Cerebellar nuclear complex (tissue), 1 donor: ENCODE data around the gene TASP1.
"Not testable (repeated sequence)": the region's sequence is repeated elsewhere in the genome, so short reads cannot be mapped to it uniquely, and the experiment has no call there.

Experiments
- DNase-seq, 2 experiments: peaks; one replicate each; lab custom pipeline; 2025; lab: John Stamatoyannopoulos, UW

The TASP1 gene

DNA sequence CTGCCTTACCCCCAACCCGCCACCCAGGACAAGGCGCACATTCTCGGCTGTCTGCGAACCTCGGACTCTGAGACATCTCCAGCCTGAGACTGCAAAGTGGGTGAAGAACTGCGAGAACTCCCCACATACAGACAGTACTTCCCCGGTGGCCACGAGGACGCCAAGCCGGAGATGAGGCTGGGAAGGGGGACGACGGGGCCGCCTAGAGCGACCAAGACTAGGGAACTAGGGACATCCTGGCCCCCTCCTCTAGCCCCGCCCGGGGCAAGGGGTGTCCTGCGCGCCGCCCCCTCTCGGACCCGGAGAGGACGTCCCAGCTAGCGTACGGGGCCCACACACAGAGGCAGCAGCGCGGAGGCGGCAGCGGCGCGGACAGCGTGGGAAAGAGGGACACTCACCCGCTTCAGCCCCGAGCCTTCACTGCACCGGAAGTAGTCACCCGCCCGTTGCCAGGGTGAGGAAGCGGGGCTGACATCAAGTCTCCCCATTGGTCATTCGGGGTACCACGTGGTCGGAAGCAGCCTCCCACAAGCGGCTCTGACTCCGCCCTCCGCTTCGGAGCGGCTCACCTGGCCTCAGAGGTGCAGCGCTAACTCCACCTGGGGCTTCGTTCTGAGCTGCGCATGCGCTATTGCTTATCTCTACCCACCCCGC lies at the start of gene TASP1:
TSS of gene TASP1 (minus strand) at position 437 of the 654 bp plus-strand sequence. CDS start 8,854 bp downstream, outside the sequence.
- peak; percentile 36 to 67 for DNase-seq

GRCh38 chr20:13687815-13688214 lies 49.1 kb upstream of the TASP1 start:
- DNase-seq = no peak

DNA sequence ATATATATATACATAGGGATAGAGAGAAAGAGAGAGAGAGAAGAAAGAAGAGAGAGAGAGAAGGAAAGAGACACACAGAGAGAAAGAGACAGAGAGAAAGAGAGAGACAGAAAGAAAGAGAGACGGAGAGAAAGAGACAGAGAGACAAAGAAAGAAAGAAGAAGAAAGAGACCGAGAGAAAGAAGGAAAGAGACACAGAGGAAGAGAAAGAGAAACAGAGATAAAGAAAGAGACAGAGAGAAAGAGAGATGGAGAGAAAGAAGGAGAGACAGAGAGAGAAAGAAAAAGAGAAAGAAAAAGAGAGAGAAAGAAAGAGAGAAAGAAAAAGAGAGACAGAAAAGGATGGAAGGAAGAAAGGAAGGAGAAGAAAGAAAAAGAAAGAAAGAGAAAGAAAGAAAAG lies 46.9 kb upstream of the TASP1 start:
- DNase-seq = no peak

DNA sequence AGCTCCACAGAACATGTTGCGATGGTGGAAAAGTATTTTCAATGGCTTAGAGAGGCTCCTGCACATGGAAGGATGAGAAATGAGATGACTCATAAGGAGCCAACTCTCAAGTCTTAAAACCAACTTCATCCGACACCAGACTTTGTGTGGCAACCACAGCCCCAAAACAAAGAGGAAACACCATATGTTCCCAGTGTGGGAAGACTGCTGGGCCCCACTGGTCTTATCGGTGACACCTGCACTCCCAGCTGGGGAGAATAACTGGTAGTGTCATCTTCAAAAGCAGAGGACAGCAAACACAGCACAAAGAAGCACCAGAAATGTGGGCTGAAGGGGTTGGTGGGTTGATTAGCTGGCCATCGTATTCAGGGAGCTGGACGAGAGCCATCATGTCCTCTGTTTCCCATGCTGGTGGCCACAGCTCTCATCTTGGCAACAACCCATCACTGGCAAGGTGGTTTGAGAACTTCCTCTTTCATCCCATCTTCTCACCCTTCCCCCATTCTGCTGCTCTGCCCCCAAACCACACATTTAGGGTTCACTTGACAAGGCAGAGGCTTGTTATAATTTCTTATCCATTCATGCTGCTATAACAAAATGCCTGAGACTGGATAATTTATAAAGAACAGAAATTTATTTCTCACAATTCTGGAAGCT lies 46.0 kb upstream of the TASP1 start:
- DNase-seq = no peak

- no peak for DNase-seq
Measured at GRCh38 chr20:13683833-13684232, 45.1 kb upstream of the TASP1 start.

DNA sequence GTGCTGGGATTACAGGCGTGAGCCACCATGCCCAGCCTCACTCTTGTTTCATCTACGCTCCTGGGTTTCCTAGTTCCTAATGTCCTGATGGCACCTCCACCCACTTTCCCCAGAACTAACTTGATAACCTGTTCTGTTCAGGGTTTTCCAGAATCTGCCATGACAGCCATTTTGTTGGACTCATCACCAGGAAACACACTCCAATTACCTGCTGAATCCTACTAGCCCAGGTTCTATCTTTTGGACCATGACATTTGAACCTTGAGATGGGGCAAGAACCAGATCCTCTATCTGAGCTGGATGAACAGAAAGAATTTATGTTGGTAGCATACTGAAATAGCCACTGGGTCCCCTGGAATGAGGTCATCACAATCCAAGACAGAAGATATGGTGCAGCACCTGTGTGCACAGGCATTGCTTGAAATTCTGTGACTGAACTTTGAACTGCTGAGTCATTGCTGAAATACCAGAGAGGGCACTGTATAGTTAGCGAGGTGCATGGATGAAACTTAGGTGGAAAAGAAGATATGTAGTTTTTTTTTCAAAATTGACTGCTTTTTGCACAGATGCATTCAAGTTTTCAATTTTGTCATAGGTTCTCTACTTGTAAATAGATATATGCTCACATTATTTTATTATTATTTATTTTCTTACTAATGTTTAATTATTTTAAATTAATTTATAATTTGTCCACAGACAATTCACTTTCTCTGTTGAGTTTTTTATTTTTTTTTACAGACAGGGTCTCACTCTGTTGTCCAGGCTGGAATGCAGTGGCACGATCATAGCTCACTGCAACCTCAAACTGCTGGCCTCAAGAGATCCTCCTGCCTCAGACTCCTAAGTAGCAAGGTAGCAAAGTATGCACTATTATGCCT lies 42.8 kb upstream of the TASP1 start:
- no peak for DNase-seq

GRCh38 chr20:13678944-13679343 lies 40.2 kb upstream of the TASP1 start:
- DNase-seq = no peak

DNA sequence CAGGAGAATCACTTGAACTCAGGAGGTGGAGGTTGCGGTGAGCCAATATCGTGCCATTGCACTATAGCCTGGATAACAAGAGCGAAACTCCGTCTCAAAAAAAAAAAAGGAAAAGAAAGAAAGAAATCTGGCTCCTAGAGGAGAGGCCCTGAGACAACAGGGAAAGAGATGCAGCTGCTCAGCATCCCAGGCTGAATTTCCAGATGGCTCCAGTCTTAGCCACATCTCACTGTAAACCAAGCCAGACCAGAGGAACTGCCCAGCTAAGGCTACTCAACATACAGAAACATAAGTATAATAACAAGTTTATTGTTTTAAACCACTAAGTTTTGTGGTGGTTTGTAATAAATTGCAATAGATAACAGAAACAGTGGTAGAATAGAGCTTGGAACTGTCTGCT lies 38.5 kb upstream of the TASP1 start:
- DNase-seq = no peak

GRCh38 chr20:13676682-13677081 lies 38.0 kb upstream of the TASP1 start:
- DNase-seq = no peak

DNA sequence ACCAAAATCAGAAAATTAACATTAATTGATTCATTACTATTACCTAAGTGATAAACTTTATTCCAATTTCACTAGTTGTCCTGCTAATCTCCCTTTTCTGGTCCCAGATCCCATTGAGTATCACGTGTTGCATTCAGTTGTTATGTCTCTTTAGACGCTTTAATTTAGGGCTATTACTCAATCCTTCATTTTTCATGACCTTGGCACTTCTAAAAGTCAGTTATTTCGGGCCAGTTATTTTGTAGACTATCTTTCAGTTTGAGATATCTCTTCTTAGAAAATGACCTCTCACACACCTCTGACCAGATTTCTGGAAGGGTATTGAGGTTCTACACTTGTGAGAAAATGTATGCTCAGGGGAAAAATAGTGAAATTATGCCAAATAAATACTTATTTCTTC lies 34.0 kb upstream of the TASP1 start:
- DNase-seq = no peak

DNA sequence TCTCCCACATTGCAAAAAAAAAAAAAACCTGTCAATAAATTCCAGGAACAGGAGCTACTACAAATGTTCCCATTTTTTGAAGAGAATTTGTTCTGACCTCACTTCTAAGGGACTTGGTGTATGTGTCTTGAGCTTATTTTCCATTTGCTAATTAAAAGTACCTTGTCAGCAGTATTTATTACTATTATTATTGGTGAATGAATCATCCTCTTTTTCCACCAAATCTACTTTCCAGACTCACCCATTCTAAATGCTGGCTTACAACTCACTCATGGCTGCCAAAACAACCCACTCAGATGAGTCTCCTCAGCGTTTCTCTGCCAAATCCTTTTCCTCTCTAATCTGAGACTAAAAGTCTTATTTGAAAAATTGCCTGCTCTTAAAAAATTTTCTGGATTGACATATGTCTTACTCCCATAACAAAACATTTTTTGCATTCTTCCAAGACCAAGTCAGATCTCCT lies 33.2 kb upstream of the TASP1 start:
- DNase-seq = no peak

GRCh38 chr20:13671512-13671911 lies 32.8 kb upstream of the TASP1 start:
- no peak for DNase-seq

DNA sequence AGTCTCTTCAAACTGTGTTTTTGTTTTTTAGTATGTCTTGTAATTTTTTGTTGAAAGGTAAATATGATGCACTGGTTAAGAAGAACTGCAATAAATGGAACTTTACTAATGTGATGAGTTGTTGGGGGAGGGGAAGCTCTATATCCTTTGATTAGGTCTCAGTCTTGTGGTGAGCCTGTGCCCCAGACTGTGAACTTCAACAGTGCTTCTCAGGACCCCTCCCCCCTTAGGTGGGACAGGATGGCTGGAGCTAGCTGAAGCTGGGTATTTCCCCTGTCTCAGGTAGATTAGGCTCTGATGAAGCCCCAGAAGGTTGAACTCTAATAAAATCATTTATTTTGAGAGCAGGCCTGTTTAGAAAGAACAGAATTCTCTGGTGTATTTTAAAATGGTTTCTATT lies 31.4 kb upstream of the TASP1 start:
- no peak for DNase-seq

DNA sequence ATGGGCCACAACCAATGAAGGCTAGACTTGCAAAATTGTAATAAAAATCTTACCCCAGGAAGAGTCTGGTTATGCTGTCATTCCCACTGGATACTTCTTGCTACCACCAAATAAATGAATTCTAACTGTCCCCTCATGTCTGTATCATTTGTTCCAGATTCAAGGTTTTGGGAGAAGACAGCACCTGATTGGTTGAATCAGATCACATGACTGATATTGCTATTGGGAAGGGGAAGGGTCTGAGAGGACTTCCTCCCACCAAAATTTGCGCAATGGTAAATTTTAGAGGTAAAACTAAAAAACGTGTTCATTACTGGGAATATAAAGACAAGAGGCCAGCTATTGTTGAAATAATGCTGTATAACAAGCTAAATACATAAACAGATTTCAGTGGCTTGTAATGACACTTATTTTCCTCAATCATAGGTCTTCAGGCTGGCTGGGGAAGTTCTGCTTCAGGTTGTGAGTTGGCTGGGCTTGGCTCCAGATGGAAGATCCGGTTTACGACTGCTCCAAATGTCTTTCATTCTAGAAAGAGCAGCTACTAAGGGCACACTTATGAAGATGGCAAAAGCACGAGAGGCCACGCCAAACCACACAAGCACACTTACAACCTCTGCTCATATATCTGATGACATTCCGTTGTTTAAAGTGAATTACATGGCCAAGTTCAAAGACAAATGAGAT lies 27.1 kb upstream of the TASP1 start:
- no peak for DNase-seq

DNA sequence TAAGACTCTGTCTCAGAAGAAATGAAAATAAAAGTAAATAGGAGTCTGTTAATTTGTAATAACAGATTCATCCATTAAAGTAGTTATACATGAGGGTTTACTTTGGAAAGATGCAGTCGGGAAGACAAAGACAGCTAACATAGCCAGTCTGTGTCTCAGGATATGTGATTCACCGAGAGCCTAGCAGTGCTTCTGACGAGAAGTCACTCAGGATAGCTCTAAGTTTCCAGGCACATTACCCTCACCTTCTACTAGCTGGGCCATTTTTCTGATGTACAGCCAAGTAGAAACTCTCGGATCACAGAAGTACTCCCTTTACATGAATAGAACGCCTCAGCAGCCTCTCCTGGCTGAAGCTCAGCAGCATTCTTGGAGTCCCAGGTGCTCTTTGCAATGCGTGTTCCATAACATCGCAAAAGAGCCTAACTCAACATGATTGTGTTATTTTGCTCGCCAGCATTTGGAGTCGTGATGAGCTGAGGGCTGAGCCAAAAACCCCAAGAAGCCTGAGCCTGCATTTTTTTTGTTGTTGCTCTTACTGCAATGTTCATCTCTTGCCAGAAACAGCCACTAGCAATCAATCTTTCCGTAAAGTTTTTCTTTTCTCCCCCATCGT lies 22.4 kb upstream of the TASP1 start:
- DNase-seq = no peak

GRCh38 chr20:13659288-13659687 lies 20.6 kb upstream of the TASP1 start:
- DNase-seq = no peak

GRCh38 chr20:13658060-13658459 lies 19.3 kb upstream of the TASP1 start:
- DNase-seq = not testable (repeated sequence)

- no peak for DNase-seq
Measured at GRCh38 chr20:13656721-13657368, 18.1 kb upstream of the TASP1 start.

GRCh38 chr20:13654463-13655023 lies 15.8 kb upstream of the TASP1 start:
- no peak for DNase-seq

DNA sequence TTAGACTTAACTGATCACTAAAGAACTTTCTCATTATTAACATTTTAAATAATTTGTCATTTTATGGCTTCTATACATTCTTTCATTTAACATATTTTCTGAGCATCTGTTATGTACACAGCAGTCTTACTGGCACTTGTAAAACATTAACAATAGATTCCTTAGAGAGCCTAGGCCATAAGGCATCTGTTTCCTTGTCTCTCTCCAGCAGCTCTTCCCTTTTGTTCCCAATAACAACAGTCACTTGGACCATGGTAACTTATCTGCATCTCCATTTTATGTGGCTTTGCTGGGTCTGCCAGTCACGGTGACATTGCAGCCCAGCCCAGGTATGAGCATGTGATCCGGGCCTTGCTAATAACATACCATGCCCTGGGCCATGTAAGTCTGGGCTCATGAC lies 11.7 kb upstream of the TASP1 start:
- no peak for DNase-seq
